GM19099 (cell line): ENCODE data around the gene ZBTB16.

Experiments
- POLR2A ChIP-seq: IDR thresholded peaks from 3 replicates; pipeline ENCODE4 v1.6.1; 2011; ENCODE audit warnings: low read depth; ENCODE audit not compliant: insufficient read length; ENCODE audit errors: extremely low read depth

The ZBTB16 gene

DNA sequence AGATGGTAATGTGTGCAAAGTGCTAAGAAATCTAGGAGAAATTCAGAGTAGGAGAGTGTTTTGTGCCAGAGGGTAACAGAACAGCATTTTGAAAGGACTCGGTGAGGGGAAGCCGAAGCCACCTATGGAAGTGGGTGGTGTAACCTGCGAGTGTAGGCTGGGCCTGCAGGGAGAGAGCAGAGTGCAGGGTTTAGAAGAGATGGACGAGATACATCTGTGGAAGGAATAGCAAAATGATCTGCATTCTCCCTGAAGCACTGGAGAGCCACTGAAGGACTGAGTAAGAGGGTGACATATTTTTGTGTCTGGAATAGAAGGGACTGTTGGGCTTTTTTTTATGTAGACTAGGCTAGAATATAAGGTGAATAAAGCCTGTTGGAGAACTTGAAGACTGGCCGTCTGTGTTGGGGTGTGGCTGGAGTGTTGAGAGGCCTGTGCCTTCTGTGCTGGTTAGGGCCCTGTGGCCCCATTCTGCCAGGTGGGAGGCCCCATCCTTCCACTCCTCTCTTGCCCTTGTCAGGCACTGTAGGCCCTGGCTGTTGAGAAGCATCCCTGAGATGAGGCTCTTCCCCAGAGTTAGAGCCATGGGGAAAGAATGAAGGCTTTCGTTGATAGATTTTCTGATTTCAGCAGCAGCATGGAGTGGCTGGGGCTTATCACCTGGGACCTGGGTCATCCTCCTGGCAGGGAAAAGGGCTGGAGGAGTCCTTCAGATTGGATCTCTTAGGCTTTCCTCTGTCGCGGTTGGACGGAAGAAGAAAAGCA, 102.2 kb downstream of the ZBTB16 start:
- TF ChIP-seq POLR2A = no peak

DNA sequence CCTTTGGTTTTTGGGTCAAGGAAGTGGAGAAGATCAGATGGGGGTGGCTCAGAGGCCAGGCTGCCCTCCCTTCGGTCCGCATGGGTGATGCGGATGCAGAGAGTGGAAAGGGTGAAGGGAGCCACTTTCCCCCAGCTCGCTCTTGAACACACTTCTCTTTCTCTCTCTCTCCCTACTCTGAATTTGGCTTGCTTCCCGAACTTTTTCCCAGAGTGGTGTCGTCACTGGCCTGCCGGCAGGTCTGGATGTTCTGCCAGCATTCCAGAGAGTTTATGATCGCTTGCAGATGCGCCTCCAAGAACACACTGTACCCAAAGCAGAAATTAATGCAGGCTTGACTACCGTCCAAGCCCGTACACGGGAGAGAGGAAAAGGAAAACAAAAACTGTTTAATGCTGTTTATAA, 103.2 kb downstream of the ZBTB16 start:
- TF ChIP-seq POLR2A = no peak

DNA sequence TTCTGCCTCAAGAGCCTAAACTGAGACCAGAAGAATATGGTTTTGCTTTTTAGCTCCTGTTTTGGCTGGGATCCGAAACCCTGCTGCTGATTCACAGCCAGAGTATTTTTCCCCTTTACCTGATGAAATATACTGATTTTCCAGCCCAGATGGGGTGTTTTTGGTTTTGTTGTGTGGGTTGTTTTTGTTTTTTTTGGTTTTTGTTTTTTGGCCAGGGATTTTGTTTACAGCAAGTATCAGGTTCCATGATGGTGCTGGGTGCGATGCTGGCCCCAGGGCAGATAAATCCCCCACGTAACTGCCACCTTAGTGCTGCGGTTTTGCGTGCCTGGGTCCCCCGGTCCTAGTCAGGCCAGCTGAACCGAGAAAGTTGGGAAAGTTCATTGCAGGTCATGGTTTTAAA, 103.7 kb downstream of the ZBTB16 start:
- no peak for TF ChIP-seq POLR2A

DNA sequence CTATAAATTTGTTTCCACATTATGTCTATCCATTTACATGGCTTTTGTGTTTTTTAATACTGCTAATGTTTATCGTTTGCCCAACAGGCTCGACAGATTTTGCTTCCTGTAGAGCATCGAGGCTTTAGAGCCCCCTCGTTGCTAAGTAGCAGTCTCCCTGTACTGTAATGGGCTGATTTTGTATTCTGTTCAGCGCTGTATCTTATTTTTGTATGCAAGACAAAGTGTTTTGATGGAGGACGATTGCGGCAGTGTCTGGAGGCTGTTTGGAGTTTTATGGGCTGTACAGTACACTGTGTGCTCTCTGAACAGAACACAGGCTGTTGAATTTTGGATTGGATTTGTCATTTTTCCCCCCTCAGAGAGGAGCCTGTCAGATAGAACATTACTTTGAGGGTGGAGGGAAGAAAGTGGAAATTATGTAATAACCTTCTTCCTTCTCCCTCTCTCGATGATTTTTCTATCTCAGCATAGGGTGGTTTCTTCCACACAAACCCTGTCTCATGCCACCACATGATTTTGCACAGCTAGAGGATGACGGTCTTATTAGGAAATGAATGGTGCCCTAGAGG, 104.4 kb downstream of the ZBTB16 start:
- no peak for TF ChIP-seq POLR2A

DNA sequence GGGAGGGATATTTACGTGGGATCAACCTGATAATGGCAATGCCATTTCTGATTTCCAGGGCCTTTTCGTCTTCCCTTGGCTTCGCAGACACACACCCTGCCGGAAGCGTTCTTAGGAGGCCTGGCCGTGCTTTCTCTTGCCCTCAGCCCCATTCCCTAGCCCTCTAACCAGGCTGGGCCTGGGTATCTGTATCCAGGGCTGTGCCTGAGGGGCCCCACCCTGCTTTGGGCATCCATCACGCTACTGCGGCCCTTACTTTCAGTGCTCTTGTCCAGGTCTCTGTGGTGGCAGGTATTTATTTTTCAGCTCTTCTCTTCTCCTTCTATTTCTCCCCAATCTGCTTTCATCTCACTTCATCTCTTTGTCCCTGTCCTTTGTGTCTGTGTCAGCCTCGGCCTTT, 105.0 kb downstream of the ZBTB16 start:
- TF ChIP-seq POLR2A = no peak

DNA sequence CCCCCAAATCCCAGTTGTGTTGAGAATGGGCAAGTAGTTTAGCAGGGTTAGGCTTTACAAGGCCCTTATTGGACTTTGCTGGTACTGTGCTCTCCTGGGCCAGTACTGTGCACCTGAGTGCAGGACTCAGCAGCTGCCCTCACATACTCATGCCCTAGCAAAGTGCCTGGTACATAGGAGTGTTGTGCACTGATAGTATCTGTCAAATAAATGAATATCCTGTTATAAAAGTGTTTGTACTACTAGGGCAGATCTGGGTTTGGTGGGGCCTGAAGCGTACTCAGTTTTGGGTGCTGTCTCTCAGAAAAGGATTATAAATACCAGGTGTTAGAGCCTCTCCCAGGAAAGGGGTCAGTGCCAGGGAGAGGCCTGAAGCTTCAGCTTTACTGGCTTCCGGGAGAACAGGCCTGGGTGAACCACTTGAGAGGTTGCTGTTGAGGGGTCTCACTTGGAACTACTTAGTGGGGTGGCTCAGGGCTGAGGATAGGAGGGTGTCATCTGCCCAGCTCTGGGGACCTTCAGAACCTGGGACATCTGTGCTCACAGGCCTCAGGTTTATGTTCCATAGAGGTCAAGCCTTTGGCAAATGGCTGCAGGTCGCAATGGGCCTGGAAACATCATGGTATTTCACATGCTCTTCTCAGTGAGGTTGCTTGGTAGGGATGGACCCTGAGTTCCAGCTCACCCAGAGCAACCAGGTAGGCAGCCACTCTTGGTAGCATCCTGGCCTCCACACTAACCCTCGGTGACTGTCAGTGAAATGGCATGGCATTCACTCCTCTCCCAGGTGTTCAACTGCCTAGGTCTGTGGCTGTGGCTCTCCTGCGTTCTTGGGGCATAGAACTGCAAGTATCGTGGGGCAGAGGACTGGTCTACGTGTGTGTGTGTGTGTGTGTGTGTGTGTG, 106.1 kb downstream of the ZBTB16 start:
- no peak for TF ChIP-seq POLR2A

DNA sequence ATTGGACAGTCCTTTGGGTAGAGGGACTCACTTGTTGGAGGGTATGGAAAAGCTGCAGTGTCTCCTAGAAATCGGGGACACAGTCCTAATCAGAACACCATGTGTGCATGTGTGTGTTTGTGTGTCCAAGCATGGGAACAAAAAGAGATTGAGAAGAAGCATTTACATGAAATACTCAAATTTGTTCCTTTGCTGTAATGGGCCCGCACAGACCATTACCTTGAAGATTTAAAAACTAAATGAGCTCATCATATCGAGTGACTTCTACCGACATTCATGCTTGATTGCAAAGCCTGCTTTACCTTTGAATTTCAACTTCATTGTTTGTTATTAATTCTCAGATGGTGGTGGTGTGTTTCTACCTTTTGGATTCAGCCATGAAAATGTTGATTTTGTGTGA, 106.9 kb downstream of the ZBTB16 start:
- no peak for TF ChIP-seq POLR2A

DNA sequence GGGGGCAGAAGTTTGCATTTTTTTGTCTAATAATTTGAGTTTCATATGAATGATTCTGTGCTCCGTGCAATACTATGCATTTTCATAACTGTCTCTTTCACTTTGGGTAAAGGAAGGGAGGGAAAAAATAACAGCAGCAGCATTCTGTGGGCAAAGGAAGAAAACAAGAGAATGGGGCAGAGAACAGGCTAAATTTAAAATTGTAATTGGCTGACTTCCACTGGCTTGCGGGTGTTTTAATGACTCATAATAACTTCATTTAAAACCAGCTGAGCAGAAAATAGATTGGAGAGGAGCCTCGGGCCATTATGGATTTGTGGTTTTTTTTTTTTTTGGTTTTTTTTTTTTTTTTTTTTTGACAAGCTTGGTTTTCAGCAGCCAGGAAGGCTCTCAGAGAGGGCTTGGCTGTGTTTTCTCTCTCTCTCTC, 107.4 kb downstream of the ZBTB16 start:
- no peak for TF ChIP-seq POLR2A

DNA sequence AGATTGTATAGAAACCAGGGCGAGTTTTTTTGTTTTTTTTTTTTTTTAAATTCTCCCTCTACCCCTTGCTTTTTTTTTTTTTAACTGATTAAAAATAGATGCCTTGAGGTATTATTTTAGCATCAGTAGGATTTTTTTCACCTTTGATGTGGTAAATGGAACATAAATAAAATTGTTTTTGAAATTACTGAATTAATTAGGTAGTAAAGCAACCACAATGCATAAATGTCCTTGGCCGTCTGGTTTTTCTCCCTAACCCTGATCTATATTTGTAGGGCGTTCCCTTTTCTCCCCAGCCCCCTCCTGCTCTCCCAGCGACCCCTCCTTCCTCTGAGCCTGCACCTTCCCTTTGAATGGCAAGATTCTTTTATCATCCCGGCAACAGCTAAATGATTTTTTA, 107.8 kb downstream of the ZBTB16 start:
- TF ChIP-seq POLR2A = no peak

DNA sequence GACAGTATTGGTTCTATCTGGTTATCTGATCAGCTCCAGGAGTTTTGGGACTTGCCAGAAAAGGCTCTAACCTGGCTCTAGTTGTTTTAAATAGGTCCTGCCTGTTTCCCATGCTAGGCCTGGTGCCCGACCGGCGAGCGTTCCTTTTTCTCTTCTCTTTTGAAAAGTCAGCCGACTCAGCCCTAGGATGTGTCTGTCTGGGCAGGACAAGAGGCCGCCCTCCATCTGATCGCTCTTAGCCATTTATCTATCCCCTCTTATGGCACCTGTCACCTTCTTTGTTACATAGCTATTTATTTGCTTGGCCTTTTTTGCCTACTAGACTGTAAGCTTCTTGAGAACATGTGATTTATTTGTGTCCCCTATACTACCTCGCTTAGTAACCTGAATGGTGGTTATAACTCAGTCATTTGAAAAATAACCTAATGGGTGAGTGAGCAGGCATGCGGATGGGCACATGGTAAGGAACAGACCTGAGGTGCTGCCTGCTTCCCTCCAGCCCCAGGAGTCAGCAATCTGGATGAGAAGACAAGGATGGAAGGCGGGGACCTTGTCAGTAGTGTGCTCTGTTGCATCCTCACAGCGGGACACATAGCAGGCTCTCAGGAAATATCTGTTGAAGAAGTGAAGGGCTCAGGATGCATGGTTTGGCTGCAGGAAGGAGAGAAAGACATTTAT, 108.4 kb downstream of the ZBTB16 start:
- no peak for TF ChIP-seq POLR2A

DNA sequence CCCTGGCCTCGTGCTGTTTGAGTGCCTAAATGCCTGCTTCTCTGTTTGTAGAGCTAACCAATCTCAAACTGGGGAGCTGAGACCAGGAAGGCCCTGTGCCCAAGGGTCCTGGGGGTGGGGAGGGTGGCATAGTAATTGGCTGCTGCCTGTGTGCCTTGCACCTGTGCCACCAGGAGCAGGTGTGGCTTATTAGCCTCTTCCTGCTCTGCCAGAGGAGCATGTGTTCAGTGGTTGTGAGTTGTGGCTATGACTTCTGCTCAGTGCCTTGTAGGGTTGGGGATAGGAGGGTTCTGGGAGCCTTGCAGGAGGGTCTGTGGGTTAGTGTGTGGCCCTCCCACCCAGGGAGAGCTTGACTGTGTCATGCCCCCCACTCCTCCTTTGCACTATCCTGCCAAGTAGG, 109.2 kb downstream of the ZBTB16 start:
- no peak for TF ChIP-seq POLR2A

DNA sequence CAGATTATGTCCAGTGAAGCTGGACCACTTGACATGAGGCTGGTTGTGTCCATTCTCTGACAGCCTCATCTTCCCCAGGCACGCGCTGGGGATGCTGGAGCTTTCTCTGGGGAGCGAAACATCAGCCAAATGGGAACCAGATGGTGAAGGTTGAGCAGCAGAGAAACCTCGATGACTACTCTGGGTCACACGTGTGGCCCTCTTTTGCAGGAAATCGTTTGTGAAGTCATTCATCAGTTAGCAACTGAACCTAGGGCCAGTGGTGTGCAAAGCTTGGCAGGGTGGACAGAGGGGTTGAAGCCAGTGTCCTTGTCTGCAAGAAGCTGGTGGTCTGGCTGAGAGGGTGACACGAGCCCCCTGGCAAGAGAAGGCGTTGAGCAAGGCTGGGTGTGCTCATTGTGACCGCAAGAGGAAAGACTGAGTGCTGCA, 109.8 kb downstream of the ZBTB16 start:
- TF ChIP-seq POLR2A = no peak

DNA sequence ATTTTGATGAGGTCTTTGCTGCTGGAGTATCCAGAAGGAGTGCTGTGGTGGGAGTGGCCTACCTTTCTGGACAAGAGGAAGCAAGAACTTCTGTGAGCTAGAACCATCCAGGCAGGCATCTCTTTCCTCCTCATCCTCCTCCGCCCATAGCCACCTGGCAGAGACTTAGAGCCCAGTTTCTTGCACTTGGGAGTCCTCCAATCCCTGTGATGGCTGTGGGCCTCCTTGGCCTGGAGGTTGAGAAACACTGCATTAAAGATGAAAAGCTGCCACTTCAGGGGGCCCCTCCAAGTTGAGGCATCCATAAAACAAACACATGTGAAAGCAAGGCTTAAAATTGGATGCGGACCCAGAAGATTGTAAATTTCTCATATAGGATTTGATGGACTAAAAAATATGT, 110.3 kb downstream of the ZBTB16 start:
- TF ChIP-seq POLR2A = no peak

DNA sequence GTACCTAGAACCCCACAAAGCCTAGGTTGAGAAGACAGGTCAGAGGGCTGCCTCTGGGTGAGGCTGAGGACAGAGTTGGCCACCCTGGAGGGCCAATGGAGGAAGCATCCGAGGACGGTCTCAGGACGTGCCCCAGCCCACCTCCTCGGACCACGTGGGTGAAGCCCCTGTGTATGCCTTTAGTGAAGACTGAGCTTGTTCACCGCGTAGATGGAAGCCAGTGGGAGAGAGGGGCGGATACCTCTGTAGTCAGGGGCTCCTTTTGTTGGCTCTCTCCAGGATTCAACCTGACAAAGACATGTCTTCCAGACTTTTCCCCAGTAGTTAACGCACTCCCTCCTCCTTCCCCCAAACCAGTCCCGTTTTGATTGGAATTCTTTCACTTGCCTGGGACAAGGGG, 110.7 kb downstream of the ZBTB16 start:
- TF ChIP-seq POLR2A = no peak
